Activated CD8-positive, alpha-beta memory T cell treated with anti-CD3 and anti-CD28 coated beads for 4 hours (primary cell): ENCODE results near the gene ATG16L2.
A peak's percentile ranks its signal among the peaks of the same experiment; 100 is the strongest.

ENCODE experiments used
- DNase-seq, 2 donors: peaks; one replicate each; pipeline ENCODE4 v3.0.0-alpha.2; 2020; ENCODE audit warnings: low read depth in 2 of 2

The ATG16L2 gene

GRCh38 chr11:72814286-72815109 lies at the start of gene ATG16L2:
Gene ATG16L2, plus strand, starts transcription at chr11:72814411. Its CDS starts 35 bp downstream, at chr11:72814446.
- peak; percentile 72 to 81 for DNase-seq

- DNase-seq: no peak
Measured at GRCh38 chr11:72764503-72764902, 49.7 kb upstream of the ATG16L2 start.

GRCh38 chr11:72766152-72766902 lies 47.9 kb upstream of the ATG16L2 start:
- DNase-seq: no peak

- DNase-seq: no peak
Measured at GRCh38 chr11:72767203-72768062, 46.8 kb upstream of the ATG16L2 start.

- DNase-seq: no peak
Measured at GRCh38 chr11:72768581-72768980, 45.6 kb upstream of the ATG16L2 start.

GRCh38 chr11:72769680-72770079 lies 44.5 kb upstream of the ATG16L2 start:
- DNase-seq: no peak

- no peak for DNase-seq
Measured at GRCh38 chr11:72770799-72771198, 43.4 kb upstream of the ATG16L2 start.

GRCh38 chr11:72771507-72771906 lies 42.7 kb upstream of the ATG16L2 start:
- DNase-seq: no peak

GRCh38 chr11:72772059-72772458 lies 42.2 kb upstream of the ATG16L2 start:
- DNase-seq: no peak

GRCh38 chr11:72773291-72773690 lies 40.9 kb upstream of the ATG16L2 start:
- DNase-seq: no peak

GRCh38 chr11:72773696-72774095 lies 40.5 kb upstream of the ATG16L2 start:
- no peak for DNase-seq

GRCh38 chr11:72774499-72774898 lies 39.7 kb upstream of the ATG16L2 start:
- DNase-seq: no peak

GRCh38 chr11:72775288-72776110 lies 38.7 kb upstream of the ATG16L2 start:
- no peak for DNase-seq

GRCh38 chr11:72776117-72776843 lies 37.9 kb upstream of the ATG16L2 start:
- DNase-seq: no peak

GRCh38 chr11:72776844-72777754 lies 37.1 kb upstream of the ATG16L2 start:
- DNase-seq: no peak

- DNase-seq: no peak
Measured at GRCh38 chr11:72777755-72778278, 36.4 kb upstream of the ATG16L2 start.

- no peak for DNase-seq
Measured at GRCh38 chr11:72778535-72779494, 35.4 kb upstream of the ATG16L2 start.
